ENCODE results near the gene NTMT1.
"Not testable (repeated sequence)": the region's sequence is repeated elsewhere in the genome, so short reads cannot be mapped to it uniquely, and the experiment has no call there.

Gene NTMT1

DNA sequence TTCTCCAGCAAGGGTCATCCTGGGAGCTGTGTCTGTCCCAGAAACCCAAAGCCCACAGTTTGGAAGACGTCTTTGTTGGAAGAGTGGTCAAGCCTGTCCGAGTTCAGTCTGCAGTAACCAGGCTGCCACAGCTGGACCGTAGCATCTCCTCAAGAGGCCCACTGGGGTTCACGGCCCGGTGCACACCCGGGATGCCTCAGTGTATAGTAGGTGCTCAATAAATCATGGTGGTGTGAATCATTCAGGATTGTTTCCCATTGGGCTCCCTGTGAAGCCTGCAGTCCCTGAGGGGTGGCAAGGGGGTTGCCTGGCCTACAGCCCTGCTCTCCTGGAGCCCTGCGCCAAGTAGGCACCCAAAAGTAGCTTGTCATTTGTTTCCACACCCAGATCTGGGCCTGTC is 29.2 kb downstream of the NTMT1 start:
- Histone ChIP-seq H3K79me1 (ENCODE audit: low read length) (no peaks in the 10 kb centered on the region), H3K9ac (ENCODE audit: low read length) (no peak overlapping the region), H3K23ac (ENCODE audit: low read length) (no peak overlapping the region), H2BK120ac (ENCODE audit: low read depth, low read length) (no peak overlapping the region), H4K8ac (ENCODE audit: low read depth, low read length) (no peak overlapping the region), H3K27ac (ENCODE audit: low read depth, low read length) (no peak overlapping the region), H3K4me1 (ENCODE audit: control insufficient read depth, low read depth, low read length) (no peaks in the 10 kb centered on the region), H4K5ac (ENCODE audit: low read length) (no peak overlapping the region), H3K18ac (ENCODE audit: low read length) (no peak overlapping the region), H3K4me2 (ENCODE audit: low read length) (no peak overlapping the region), H2AK5ac (ENCODE audit: low read length) (no peak overlapping the region), H3K36me3 (ENCODE audit: control insufficient read depth, insufficient read depth, low read length) (no peaks in the 10 kb centered on the region), H2BK5ac (ENCODE audit: low read length) (no peak overlapping the region), H2BK15ac (replicated peaks; ENCODE audit: low read depth) (no peak overlapping the region), H3K27me3 (ENCODE audit: insufficient read depth, low read length, poor library complexity) (no peaks in the 10 kb centered on the region), H3K4me3 (ENCODE audit: low read length) (no peak overlapping the region), H3K79me2 (ENCODE audit: control insufficient read depth, insufficient read depth, low read length) (no peaks in the 10 kb centered on the region), H3K56ac (ENCODE audit: low read length) (no peak overlapping the region), H3K4ac (ENCODE audit: low read depth, low read length) (no peak overlapping the region)
- WGBS (ENCODE audit: extremely low coverage, insufficient coverage, low lambda C conversion rate), result no CpG with 5 or more reads among the region's 7 CpGs
- DNase-seq, result no peak

DNA sequence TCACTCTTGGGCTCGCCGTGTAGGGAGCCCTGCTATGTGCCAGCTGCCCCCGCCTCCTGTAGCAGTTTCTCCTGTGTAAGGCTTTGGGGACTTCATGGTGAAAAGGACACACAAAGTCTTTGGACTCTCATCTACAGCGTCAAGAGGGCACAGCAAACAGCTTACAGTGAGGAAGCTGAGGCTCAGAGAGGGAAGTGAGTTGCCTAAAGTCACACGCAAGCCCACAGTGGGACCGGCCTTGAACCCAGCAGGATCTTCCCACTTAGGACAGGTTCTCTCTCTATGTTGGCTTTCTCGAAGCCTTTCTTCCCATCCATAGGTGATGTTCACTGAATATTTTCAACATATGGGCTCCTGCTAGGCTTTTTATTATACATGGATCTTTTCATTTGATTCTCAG is 29.7 kb downstream of the NTMT1 start:
- H2BK15ac ChIP-seq (replicated peaks; ENCODE audit: low read depth), result no peak overlapping the region
- H3K27me3 ChIP-seq (ENCODE audit: insufficient read depth, low read length, poor library complexity), result no peaks in the 10 kb centered on the region
- no peak overlapping the region for H3K23ac ChIP-seq (ENCODE audit: low read length)
- H2AK5ac ChIP-seq (ENCODE audit: low read length), result no peak overlapping the region
- H4K5ac ChIP-seq (ENCODE audit: low read length), result no peak overlapping the region
- H3K56ac ChIP-seq (ENCODE audit: low read length), result no peak overlapping the region
- no peak overlapping the region for H3K4me2 ChIP-seq (ENCODE audit: low read length)
- no peak overlapping the region for H3K18ac ChIP-seq (ENCODE audit: low read length)
- H3K79me2 ChIP-seq (ENCODE audit: control insufficient read depth, insufficient read depth, low read length), result no peaks in the 10 kb centered on the region
- no peak overlapping the region for H3K4me3 ChIP-seq (ENCODE audit: low read length)
- H4K8ac ChIP-seq (ENCODE audit: low read depth, low read length), result no peak overlapping the region
- no peaks in the 10 kb centered on the region for H3K36me3 ChIP-seq (ENCODE audit: control insufficient read depth, insufficient read depth, low read length)
- no peaks in the 10 kb centered on the region for H3K4me1 ChIP-seq (ENCODE audit: control insufficient read depth, low read depth, low read length)
- no peak overlapping the region for H2BK120ac ChIP-seq (ENCODE audit: low read depth, low read length)
- no peak for DNase-seq
- H3K4ac ChIP-seq (ENCODE audit: low read depth, low read length), result no peak overlapping the region
- WGBS (ENCODE audit: extremely low coverage, insufficient coverage, low lambda C conversion rate), result no CpG with 5 or more reads among the region's 7 CpGs
- H3K79me1 ChIP-seq (ENCODE audit: low read length), result no peaks in the 10 kb centered on the region
- H3K9ac ChIP-seq (ENCODE audit: low read length), result no peak overlapping the region
- H2BK5ac ChIP-seq (ENCODE audit: low read length), result no peak overlapping the region
- no peak overlapping the region for H3K27ac ChIP-seq (ENCODE audit: low read depth, low read length)

DNA sequence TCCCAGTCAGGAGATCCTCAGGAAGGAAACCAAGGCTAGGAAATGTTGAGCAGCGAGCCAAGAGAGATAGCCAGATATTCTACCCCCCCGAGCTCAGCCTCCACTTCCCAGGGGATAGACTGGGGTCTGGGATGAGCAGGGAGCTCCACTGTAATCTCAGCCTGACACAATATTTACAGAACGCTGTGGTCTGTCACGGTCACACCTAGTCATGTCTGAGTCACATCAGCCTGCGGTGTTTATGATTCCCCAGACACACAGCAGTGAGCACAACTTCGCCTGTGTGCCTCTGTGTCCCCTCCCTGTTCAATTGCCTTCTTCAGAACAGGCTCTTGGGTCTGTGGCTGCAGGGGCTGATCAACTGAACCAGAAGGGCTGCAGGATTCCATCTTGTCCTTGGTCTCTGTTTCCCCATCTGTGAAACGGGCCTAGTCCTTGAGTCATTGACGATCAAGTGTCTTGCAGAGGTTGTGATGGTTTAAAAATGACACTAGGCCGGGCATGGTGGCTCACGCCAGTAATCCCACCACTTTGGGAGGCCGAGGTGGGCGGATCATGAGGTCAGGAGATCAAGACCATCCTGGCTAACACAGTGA is 30.9 kb downstream of the NTMT1 start:
- no peaks in the 10 kb centered on the region for H3K79me2 ChIP-seq (ENCODE audit: control insufficient read depth, insufficient read depth, low read length)
- H2AK5ac ChIP-seq (ENCODE audit: low read length), result no peak overlapping the region
- no peak overlapping the region for H3K18ac ChIP-seq (ENCODE audit: low read length)
- H3K56ac ChIP-seq (ENCODE audit: low read length), result no peak overlapping the region
- H3K23ac ChIP-seq (ENCODE audit: low read length), result no peak overlapping the region
- H2BK15ac ChIP-seq (replicated peaks; ENCODE audit: low read depth), result no peak overlapping the region
- H3K9ac ChIP-seq (ENCODE audit: low read length), result no peak overlapping the region
- no peak overlapping the region for H2BK5ac ChIP-seq (ENCODE audit: low read length)
- no peak overlapping the region for H3K4me2 ChIP-seq (ENCODE audit: low read length)
- no peaks in the 10 kb centered on the region for H3K79me1 ChIP-seq (ENCODE audit: low read length)
- H4K5ac ChIP-seq (ENCODE audit: low read length), result no peak overlapping the region
- no peak overlapping the region for H2BK120ac ChIP-seq (ENCODE audit: low read depth, low read length)
- H4K8ac ChIP-seq (ENCODE audit: low read depth, low read length), result no peak overlapping the region
- no peak overlapping the region for H3K4ac ChIP-seq (ENCODE audit: low read depth, low read length)
- DNase-seq, result no peak
- no peaks in the 10 kb centered on the region for H3K4me1 ChIP-seq (ENCODE audit: control insufficient read depth, low read depth, low read length)
- no peaks in the 10 kb centered on the region for H3K36me3 ChIP-seq (ENCODE audit: control insufficient read depth, insufficient read depth, low read length)
- H3K27me3 ChIP-seq (ENCODE audit: insufficient read depth, low read length, poor library complexity), result no peaks in the 10 kb centered on the region
- WGBS (ENCODE audit: extremely low coverage, insufficient coverage, low lambda C conversion rate), result no CpG with 5 or more reads among the region's 12 CpGs
- no peak overlapping the region for H3K27ac ChIP-seq (ENCODE audit: low read depth, low read length)
- H3K4me3 ChIP-seq (ENCODE audit: low read length), result no peak overlapping the region

DNA sequence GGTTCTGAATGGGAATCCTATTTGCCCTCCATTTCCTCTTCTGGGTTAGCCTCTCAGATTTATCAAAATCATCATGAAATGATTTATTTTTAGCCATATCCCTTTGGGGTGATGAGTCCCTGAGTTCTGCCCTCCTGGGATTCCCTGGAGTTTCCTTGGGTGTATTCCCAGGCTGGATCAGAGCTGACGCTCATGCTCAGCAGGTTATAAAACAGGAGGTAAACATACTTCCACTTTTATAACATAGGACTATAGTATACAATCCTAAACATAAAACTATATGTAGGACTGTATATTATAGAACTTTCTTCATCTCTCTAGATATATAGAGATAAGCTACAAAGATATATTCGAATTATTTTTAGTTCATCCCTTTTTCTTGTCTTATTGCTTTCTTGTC is 35.1 kb downstream of the NTMT1 start:
- no CpG with 5 or more reads among the region's 2 CpGs for WGBS (ENCODE audit: extremely low coverage, insufficient coverage, low lambda C conversion rate)
- H3K23ac ChIP-seq (ENCODE audit: low read length), result no peak overlapping the region

DNA sequence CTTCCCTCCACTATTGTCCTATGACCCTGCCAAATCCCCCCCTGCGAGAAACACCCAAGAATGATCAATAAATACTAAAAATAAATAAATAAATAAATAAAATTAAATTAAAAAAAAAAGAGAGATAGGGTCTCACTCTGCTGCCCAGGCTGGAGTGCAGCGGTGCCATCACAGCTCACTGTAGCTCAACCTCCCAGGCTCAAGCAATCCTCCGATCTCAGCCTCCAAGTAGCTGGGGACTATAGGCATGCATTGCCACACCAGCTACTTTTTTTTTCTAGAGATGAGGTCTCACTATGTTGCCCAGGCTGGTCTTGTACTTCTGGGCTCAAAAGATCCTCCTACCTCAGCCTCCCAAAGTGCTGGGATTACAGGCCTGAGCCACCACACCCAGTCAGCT is 36.3 kb downstream of the NTMT1 start:
- H2BK5ac ChIP-seq (ENCODE audit: low read length); H3K9ac ChIP-seq (ENCODE audit: low read length); H3K79me1 ChIP-seq (ENCODE audit: low read length); H3K4ac ChIP-seq (ENCODE audit: low read depth, low read length); H3K4me2 ChIP-seq (ENCODE audit: low read length); H3K23ac ChIP-seq (ENCODE audit: low read length); H3K27ac ChIP-seq (ENCODE audit: low read depth, low read length); H3K4me1 ChIP-seq (ENCODE audit: control insufficient read depth, low read depth, low read length); H3K4me3 ChIP-seq (ENCODE audit: low read length); H3K56ac ChIP-seq (ENCODE audit: low read length); H3K18ac ChIP-seq (ENCODE audit: low read length); H2BK120ac ChIP-seq (ENCODE audit: low read depth, low read length); H2BK15ac ChIP-seq (replicated peaks; ENCODE audit: low read depth); DNase-seq; H4K5ac ChIP-seq (ENCODE audit: low read length); H3K27me3 ChIP-seq (ENCODE audit: insufficient read depth, low read length, poor library complexity); H3K79me2 ChIP-seq (ENCODE audit: control insufficient read depth, insufficient read depth, low read length); H2AK5ac ChIP-seq (ENCODE audit: low read length); H4K8ac ChIP-seq (ENCODE audit: low read depth, low read length); H3K36me3 ChIP-seq (ENCODE audit: control insufficient read depth, insufficient read depth, low read length): not testable (repeated sequence)
- WGBS (ENCODE audit: extremely low coverage, insufficient coverage, low lambda C conversion rate), result no CpG with 5 or more reads among the region's 3 CpGs

More for the DNA sequence above, 35.1 kb downstream of the NTMT1 start:
- Histone ChIP-seq H3K4me2 (ENCODE audit: low read length) (no peak overlapping the region), H3K4me1 (ENCODE audit: control insufficient read depth, low read depth, low read length) (no peaks in the 10 kb centered on the region), H2BK120ac (ENCODE audit: low read depth, low read length) (no peak overlapping the region), H2BK5ac (ENCODE audit: low read length) (no peak overlapping the region), H2AK5ac (ENCODE audit: low read length) (no peak overlapping the region), H3K4ac (ENCODE audit: low read depth, low read length) (no peak overlapping the region), H2BK15ac (replicated peaks; ENCODE audit: low read depth) (no peak overlapping the region), H3K18ac (ENCODE audit: low read length) (no peak overlapping the region), H3K79me2 (ENCODE audit: control insufficient read depth, insufficient read depth, low read length) (no peaks in the 10 kb centered on the region), H4K5ac (ENCODE audit: low read length) (no peak overlapping the region), H4K8ac (ENCODE audit: low read depth, low read length) (no peak overlapping the region), H3K56ac (ENCODE audit: low read length) (no peak overlapping the region), H3K27ac (ENCODE audit: low read depth, low read length) (no peak overlapping the region), H3K36me3 (ENCODE audit: control insufficient read depth, insufficient read depth, low read length) (no peaks in the 10 kb centered on the region), H3K4me3 (ENCODE audit: low read length) (no peak overlapping the region), H3K79me1 (ENCODE audit: low read length) (no peaks in the 10 kb centered on the region), H3K27me3 (ENCODE audit: insufficient read depth, low read length, poor library complexity) (no peaks in the 10 kb centered on the region), H3K9ac (ENCODE audit: low read length) (no peak overlapping the region)
- no peak for DNase-seq

DNA sequence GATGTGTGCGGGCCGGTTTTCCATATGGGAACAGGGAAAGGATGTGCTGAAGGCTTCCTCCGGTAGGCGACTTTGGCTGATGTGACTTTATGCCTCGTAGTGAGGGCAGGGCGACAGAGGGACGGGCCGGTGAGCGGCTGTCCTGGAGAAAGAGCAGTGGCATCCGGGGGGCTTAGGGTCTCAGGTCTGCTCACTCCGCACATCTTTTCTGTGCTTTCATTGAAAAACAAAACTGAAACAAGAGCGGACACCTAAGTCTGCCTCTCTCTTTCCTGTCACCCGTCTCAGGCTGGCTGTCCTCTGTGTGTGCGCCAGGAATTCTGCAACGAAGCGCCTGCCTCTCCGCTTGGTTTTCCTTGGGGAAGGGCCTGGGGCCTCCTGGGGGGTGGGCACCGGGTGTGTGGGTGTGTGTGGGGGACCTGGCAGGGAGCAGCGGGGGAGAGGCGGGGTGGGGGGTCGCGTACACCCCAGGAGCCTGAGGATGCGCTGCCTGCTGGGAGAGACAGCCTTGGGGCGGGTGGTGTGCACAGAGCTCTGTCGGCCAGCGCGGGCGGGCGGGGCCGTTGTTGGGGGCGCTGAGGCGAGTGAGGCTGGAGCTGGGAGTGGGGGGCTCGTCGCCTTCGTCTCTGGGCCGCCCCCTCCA is 38.9 kb downstream of the NTMT1 start:
- no peaks in the 10 kb centered on the region for H3K27me3 ChIP-seq (ENCODE audit: insufficient read depth, low read length, poor library complexity)
- no peak overlapping the region for H2BK120ac ChIP-seq (ENCODE audit: low read depth, low read length)
- H3K9ac ChIP-seq (ENCODE audit: low read length), result no peak overlapping the region
- H2BK5ac ChIP-seq (ENCODE audit: low read length), result no peak overlapping the region
- H3K27ac ChIP-seq (ENCODE audit: low read depth, low read length), result no peak overlapping the region
- WGBS (ENCODE audit: extremely low coverage, insufficient coverage, low lambda C conversion rate), result no CpG with 5 or more reads among the region's 36 CpGs
- no peaks in the 10 kb centered on the region for H3K79me1 ChIP-seq (ENCODE audit: low read length)
- no peak overlapping the region for H3K4ac ChIP-seq (ENCODE audit: low read depth, low read length)
- no peaks in the 10 kb centered on the region for H3K79me2 ChIP-seq (ENCODE audit: control insufficient read depth, insufficient read depth, low read length)
- H3K4me3 ChIP-seq (ENCODE audit: low read length), result no peak overlapping the region
- H3K4me2 ChIP-seq (ENCODE audit: low read length), result peak overlapping the region; percentile 28
- no peak overlapping the region for H2BK15ac ChIP-seq (replicated peaks; ENCODE audit: low read depth)
- H2AK5ac ChIP-seq (ENCODE audit: low read length), result no peak overlapping the region
- peak overlapping the region; percentile 67 for H3K56ac ChIP-seq (ENCODE audit: low read length)
- H3K18ac ChIP-seq (ENCODE audit: low read length), result no peak overlapping the region
- H3K23ac ChIP-seq (ENCODE audit: low read length), result no peak overlapping the region
- no peak overlapping the region for H4K5ac ChIP-seq (ENCODE audit: low read length)
- no peaks in the 10 kb centered on the region for H3K36me3 ChIP-seq (ENCODE audit: control insufficient read depth, insufficient read depth, low read length)
- H4K8ac ChIP-seq (ENCODE audit: low read depth, low read length), result no peak overlapping the region
- H3K4me1 ChIP-seq (ENCODE audit: control insufficient read depth, low read depth, low read length), result peaks cover under 1% of the 10 kb centered on the region
- DNase-seq, result peak; percentile 34

Measured in mesendoderm (in vitro differentiated cells).